K562 (cell line): ENCODE measurements around the gene HMX1. TPM values are rescaled to one million over a fixed set of nuclear protein-coding genes. Genes with fewer than 3 reads are reported as not detected.

Source experiments
- ATAC-seq: fragments of 200-7000 bp; cut with Tn5 transposase; 3 replicates; pipeline ENCODE4 v1.9.1; 2020; ENCODE audit warnings: moderate library complexity
- BruUV-seq: library from RNA; stranded (reverse); fragments of 400-500 nt; replicated peaks from 2 replicates; lab custom pipeline; 2021; lab: Mats Ljungman, UMichigan
- CTCF ChIA-PET: fragments of 300-600 bp; formaldehyde crosslinking; extraction: SDS; loops from one replicate; lab custom pipeline; 2021; ENCODE audit warnings: low intra/inter-chr PET ratio; lab: Yijun Ruan, JAX
- POLR2A ChIA-PET: fragments of 300-600, 350-650 bp; sonication (Branson Sonifier 250); formaldehyde crosslinking; extraction: SDS; loops from one replicate; lab custom pipeline; 2021; ENCODE audit warnings: antibody characterized with exemption, inconsistent platforms; lab: Yijun Ruan, JAX
- DNase-seq, 4 experiments: peaks; one replicate each; pipeline versions ENCODE4 v3.0.0 to v3.0.0-alpha.2; 2011 to 2018; ENCODE audit warnings: low spot score in 3 of 4, mixed read lengths in 3 of 4; ENCODE audit errors: extremely low read depth in 1 of 4
- FAIRE-seq: peaks from 2 replicates; lab custom pipeline; 2011; peaks lifted over from hg19 to GRCh38; lab: Jason Lieb, UNC
- H2AFZ ChIP-seq: 2 replicates; pipeline ENCODE4 v1.6.0; 2011; ENCODE audit warnings: low read depth, low read length, control low read depth, inconsistent platforms
- H3K27ac ChIP-seq: fragments of 200-600 bp; 3 replicates; pipeline ENCODE4 v1.8.0; 2011; ENCODE audit warnings: low read depth, mild to moderate bottlenecking, control low read depth, inconsistent platforms, low read length, moderate library complexity, mixed read lengths; ENCODE audit errors: extremely low read depth
- H3K27me3 ChIP-seq, 2 experiments: fragments of 300-600 bp in 1 of 2; 2 replicates in 1 of 2; 3 replicates in 1 of 2; pipeline versions ENCODE4 v1.6.0 to v1.8.0; 2011; ENCODE audit warnings: inconsistent platforms in 2 of 2, low read length in 2 of 2, mild to moderate bottlenecking in 1 of 2, mixed read lengths in 1 of 2, moderate library complexity in 1 of 2; ENCODE audit not compliant: control insufficient read depth in 2 of 2, insufficient read depth in 2 of 2
- H3K36me3 ChIP-seq: fragments of 300-600 bp; 3 replicates; pipeline ENCODE4 v1.8.0; 2011; ENCODE audit warnings: mild to moderate bottlenecking, low read length, inconsistent platforms; ENCODE audit not compliant: control insufficient read depth, insufficient read depth
- H3K4me1 ChIP-seq, 2 experiments: fragments of 200-600 bp in 1 of 2; replicated peaks in 1 of 2; 2 replicates in 1 of 2; 3 replicates in 1 of 2; pipeline versions ENCODE4 v1.5.1 to v1.8.0; 2011; ENCODE audit warnings: inconsistent platforms in 2 of 2, low read length in 2 of 2, mild to moderate bottlenecking in 1 of 2, mixed read lengths in 1 of 2, moderate library complexity in 1 of 2; ENCODE audit not compliant: control insufficient read depth in 2 of 2, insufficient read depth in 2 of 2
- H3K4me2 ChIP-seq: 2 replicates; pipeline ENCODE4 v1.6.1; 2011; ENCODE audit warnings: low read length, control low read depth, inconsistent platforms, mixed read lengths; ENCODE audit not compliant: insufficient read depth
- H3K4me3 ChIP-seq: fragments of 200-600 bp; sonication (generic), shearing (Covaris generic); 2 replicates; pipeline ENCODE4 v1.5.1; 2016; ENCODE audit warnings: control low read depth, inconsistent platforms
- H3K79me2 ChIP-seq: fragments of 200-600 bp; 3 replicates; pipeline ENCODE4 v1.8.0; 2011; ENCODE audit warnings: low read length, inconsistent platforms; ENCODE audit not compliant: control insufficient read depth, insufficient read depth
- H3K9ac ChIP-seq, 2 experiments: 2 replicates each; pipeline versions ENCODE4 v1.6.0 to v1.6.1; 2011; ENCODE audit warnings: low read depth in 2 of 2, low read length in 2 of 2, control low read depth in 1 of 2, inconsistent platforms in 1 of 2, mild to moderate bottlenecking in 1 of 2, mixed read lengths in 1 of 2; ENCODE audit not compliant: insufficient read depth in 1 of 2
- H3K9me1 ChIP-seq: one replicate; pipeline ENCODE4 v1.6.0; 2011; ENCODE audit warnings: inconsistent platforms, mild to moderate bottlenecking, low read length, moderate library complexity; ENCODE audit not compliant: control insufficient read depth, insufficient read depth
- H3K9me3 ChIP-seq: replicated peaks from 2 replicates; pipeline ENCODE4 v1.5.1; 2011; ENCODE audit warnings: low read depth, low read length, inconsistent platforms; ENCODE audit not compliant: control insufficient read depth, insufficient read depth
- H4K20me1 ChIP-seq: replicated peaks from 2 replicates; pipeline ENCODE4 v1.6.1; 2011; ENCODE audit warnings: low read length, inconsistent platforms, mixed read lengths; ENCODE audit not compliant: control insufficient read depth, insufficient read depth
- ASH1L ChIP-seq: fragments of 450-650 bp; IDR thresholded peaks from 2 replicates; pipeline ENCODE4 v1.6.1; 2018; ENCODE audit warnings: borderline replicate concordance, mild to moderate bottlenecking, low read depth; ENCODE audit not compliant: partially characterized antibody
- E2F6 ChIP-seq, 2 experiments: IDR thresholded peaks; 2 replicates each; pipeline ENCODE4 v1.6.1; 2011; ENCODE audit warnings: borderline replicate concordance in 1 of 2, control low read depth in 1 of 2, low read depth in 1 of 2, low read length in 1 of 2, mild to moderate bottlenecking in 1 of 2, mixed read lengths in 1 of 2, moderate library complexity in 1 of 2; ENCODE audit not compliant: insufficient read depth in 1 of 2, insufficient read length in 1 of 2, poor library complexity in 1 of 2, severe bottlenecking in 1 of 2; ENCODE audit errors: extremely low read depth in 1 of 2
- PCBP1 ChIP-seq: fragments of 200-400 bp; formaldehyde crosslinking; IDR thresholded peaks from 2 replicates; pipeline ENCODE4 v1.6.1; 2018; ENCODE audit warnings: mild to moderate bottlenecking, low read depth, low read length; ENCODE audit not compliant: poor library complexity, severe bottlenecking
- ZMIZ1 ChIP-seq, 2 experiments: fragments of 150-350 bp in 1 of 2; IDR thresholded peaks; 2 replicates each; pipeline ENCODE4 v1.6.1; 2012 to 2016; ENCODE audit warnings: low read depth in 2 of 2, low read length in 2 of 2, mild to moderate bottlenecking in 1 of 2, moderate library complexity in 1 of 2
- WGBS: fragments of 100-300 bp; shearing (Covaris generic); methylation state at CpG from one replicate; pipeline ENCODE4 v1.1.6; 2016; ENCODE audit warnings: low coverage, mixed read lengths; ENCODE audit not compliant: insufficient coverage; ENCODE audit errors: missing lambda C conversion rate; 5-methylcytosine and 5-hydroxymethylcytosine counted together
- in situ Hi-C: fragments of 300-500 bp; cut with MboI; formaldehyde crosslinking; loops from 4 replicates; pipeline ENCODE4 v1.15.0; 2018; ENCODE audit warnings: inconsistent platforms, mixed read lengths
- intact Hi-C: fragments of 100-400 bp; cut with micrococcal nuclease; formaldehyde crosslinking; loops from 2 replicates; pipeline ENCODE4 v1.14.2; 2022
- polyA plus RNA-seq, 8 experiments: library from polyadenylated mRNA; depleted of rRNA in 4 of 8; stranded (reverse) in 5 of 8; unstranded in 3 of 8; fragments of >200 nt; fragmentation: Nextera tagmentation in 2 of 8; fragmentation: Illumina TruSeq in 1 of 8; extraction: Ambion mirVana in 2 of 8; extraction: Trizol in 1 of 8; gene quantifications; 2 replicates each; pipeline versions ENCODE4 v1.2.1 to v1.2.3, GENCODE V29; 2011 to 2014; ENCODE audit warnings: inconsistent platforms in 1 of 8, missing spikeins in 1 of 8
- total RNA-seq, 7 experiments: library from RNA; depleted of rRNA in 6 of 7; stranded (reverse); fragments of >200 nt in 6 of 7; fragmentation: Illumina TruSeq in 2 of 7; extraction: Trizol in 2 of 7; gene quantifications; 2 replicates each; pipeline versions ENCODE4 v1.2.1 to v1.2.3, GENCODE V29; 2011 to 2021; ENCODE audit warnings: low replicate concordance in 1 of 7

The HMX1 gene
- total and polyA plus RNA-seq, 9 of the 15 experiments (the other 6 are each of a cell fraction or from before 2014, with no cell fraction given), result not detected

- TF ChIP-seq ZMIZ1 (IDR thresholded peaks at IDR 0.05; ENCODE audit: low read depth in 2 of 2, low read length in 2 of 2) (no peak), E2F6 (IDR thresholded peaks at IDR 0.05; ENCODE audit: borderline replicate concordance in 1 of 2, extremely low read depth in 1 of 2, insufficient read depth in 1 of 2, insufficient read length in 1 of 2, low read depth in 1 of 2, low read length in 1 of 2, poor library complexity in 1 of 2, severe bottlenecking in 1 of 2) (no peak)
Measured at GRCh38 chr4:8894424-8894816, 22.8 kb upstream of the HMX1 start (continued).

GRCh38 chr4:8893624-8894423 lies 22.2 kb upstream of the HMX1 start:
- POLR2A ChIA-PET, result interaction anchor here (0.7 kb wide), 1 partner anchor 491 kb away, joined by 3 read pairs; no protein-coding TSS in a partner anchor
- Histone ChIP-seq H3K4me1 (peaks cover 0 to 5% of the 10 kb centered on the region in 2 experiments; a peak in 1 of 5 replicates), H3K4me2 (no peak overlapping the region), H3K9me3 (no peaks in the 10 kb centered on the region), H3K36me3 (no peaks in the 10 kb centered on the region), H4K20me1 (no peaks in the 10 kb centered on the region; the same call in 1 of the 2 replicates), H3K27me3 (peaks cover 0 to 29% of the 10 kb centered on the region in 2 experiments; a peak in 4 of 5 replicates), H3K4me3 (no peak overlapping the region), H3K9me1 (no peaks in the 10 kb centered on the region), H3K9ac (no peak overlapping the region), H3K79me2 (no peaks in the 10 kb centered on the region), H2AFZ (no peak overlapping the region), H3K27ac (no peak overlapping the region)
- FAIRE-seq, result no peak
- intact Hi-C loops (no loop called here), in situ Hi-C loops (no loop called here)
- ATAC-seq, result no peak
- DNase-seq, result no peak
- 8% methylated on average over 49 of the region's 68 CpGs for WGBS
- CTCF ChIA-PET, result no interaction called here
- TF ChIP-seq ASH1L (no peak), PCBP1 (peak; percentile 31)
- no TSS peak for BruUV-seq
